GM15510 (cell line): ENCODE results near the gene BFSP1.

Experiments used
- POLR2A ChIP-seq: IDR thresholded peaks from 3 replicates; pipeline ENCODE4 v1.6.1; 2011; ENCODE audit warnings: borderline replicate concordance; ENCODE audit not compliant: insufficient read length; ENCODE audit errors: extremely low read depth

BFSP1 gene

DNA sequence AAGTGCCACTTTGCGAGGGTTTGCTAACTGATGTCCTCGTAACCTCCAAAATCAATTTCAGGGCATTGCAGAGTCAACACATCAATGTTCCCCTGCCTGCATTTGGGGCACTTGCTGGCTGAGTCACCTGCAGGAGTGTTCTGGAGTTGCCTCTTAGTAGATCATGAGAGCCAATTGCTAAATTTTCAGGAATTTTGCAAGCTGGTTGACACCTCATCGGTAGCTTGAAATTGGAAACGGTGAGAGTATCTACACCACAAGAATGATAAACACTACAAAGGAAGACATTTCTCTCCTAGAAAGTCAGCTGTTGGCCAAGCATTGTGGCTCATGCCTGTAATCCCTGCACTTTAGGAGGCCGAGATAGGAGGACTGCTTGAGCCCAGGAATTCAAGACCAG, 10.8 kb upstream of the BFSP1 start:
- TF ChIP-seq POLR2A, result no peak

DNA sequence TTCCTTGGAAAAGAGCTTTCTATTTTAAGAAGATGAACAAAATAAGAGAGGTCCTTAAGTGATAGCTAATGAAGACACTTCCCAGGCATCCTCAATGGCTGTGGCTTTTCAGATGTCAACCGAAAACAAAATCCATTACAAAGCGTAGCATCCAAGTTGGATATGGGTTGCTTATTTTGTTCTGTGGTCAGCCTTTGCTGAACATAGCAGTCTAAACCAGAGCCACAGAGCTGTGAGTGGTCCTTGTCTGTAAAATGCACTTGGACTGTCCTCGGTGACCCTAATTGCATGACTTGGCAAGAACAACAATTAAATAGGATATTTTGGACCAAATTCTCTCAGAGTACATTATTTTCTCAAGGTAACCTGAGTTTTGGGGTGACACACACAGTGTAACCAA, 10.4 kb upstream of the BFSP1 start:
- TF ChIP-seq POLR2A, result no peak

DNA sequence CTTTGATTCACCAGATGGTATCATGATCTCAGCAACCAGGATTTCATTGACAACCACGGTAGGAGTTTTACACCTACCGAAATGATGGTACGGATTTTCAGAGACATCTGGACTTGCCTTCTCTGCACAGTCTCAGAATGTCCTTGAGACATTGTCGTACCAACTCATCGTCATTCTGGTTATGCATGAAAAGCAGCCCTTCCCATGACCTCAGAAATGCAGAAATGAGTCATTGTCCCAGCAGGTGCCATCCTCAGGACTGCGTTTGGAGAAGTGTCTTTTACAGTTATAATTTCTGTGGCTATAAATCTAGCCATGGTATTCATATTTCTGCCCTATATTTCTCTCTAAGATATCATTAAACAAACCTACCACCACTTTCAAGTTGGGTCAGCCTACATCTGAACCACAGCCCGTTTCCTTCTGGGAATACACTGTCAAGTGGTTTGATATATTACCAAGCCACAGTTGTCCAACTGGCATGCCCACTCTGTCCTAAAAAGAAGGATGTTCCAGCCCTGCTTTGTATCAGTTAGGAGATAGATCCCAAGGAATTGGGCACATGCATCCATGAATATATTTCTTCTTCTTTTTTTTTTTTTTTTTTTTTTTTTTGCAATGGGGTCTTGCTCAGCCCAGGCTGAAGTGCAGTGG, 7.5 kb upstream of the BFSP1 start:
- TF ChIP-seq POLR2A, result no peak

DNA sequence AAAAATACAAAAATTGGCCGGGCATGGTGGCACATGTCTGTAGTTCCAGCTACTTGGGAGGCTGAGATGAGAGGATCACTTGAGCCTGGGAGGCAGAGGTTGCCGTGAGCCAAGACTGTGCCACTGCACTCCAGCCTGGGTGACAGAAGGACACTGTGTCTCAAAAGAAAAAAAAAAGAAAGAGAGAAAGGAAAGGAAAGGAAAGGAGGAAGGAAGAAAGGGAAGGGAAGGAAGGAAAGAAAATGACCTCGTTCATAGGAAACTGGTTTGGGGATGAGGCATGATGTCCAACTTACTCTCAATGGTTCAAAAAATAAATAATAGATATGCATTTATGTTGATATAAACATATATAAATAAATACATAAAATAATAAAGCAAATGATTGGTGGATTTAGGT, 6.8 kb upstream of the BFSP1 start:
- TF ChIP-seq POLR2A, result no peak

DNA sequence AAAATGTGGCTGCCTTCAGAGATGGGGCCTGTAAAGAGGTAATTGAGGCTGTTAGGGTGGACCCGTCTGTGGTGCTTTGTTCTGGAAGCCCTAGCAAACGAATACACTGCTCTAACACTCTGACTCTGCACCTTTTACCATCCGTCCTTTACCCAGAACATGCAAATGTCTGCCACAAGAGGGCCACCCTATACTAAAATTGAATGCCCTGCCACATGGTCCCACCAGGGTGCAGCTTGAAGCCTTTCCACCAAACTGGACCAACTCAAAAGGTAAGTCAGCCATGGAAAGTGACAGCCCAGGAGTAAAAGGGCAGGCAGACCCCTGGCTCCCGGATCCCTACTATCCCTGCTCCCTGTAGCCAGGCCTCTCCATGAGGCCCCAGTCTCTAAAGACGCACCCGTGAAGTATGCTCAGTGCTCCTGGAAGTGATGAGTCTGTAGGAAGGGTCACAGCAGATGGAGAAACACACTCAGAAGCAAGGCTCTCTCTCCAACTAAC, 5.8 kb upstream of the BFSP1 start:
- no peak for TF ChIP-seq POLR2A

DNA sequence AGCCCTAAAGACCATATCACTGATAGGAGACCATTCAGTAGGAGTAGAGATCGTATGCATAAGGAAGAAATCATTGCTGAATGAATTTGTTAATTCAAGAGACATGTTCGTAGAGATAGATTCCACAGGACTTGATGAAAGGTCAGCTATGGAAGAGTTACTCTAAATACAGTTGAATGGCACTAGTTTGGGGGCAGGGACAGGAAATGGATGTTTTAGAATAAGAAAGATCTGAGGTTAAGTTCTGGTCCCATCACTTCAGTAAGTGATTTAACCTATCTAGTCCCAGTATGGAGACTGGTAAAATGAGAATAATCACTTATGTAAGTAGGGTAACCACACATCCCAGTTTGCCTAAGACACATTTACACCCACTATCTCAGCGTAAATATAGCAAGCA, 2.9 kb upstream of the BFSP1 start:
- no peak for TF ChIP-seq POLR2A

DNA sequence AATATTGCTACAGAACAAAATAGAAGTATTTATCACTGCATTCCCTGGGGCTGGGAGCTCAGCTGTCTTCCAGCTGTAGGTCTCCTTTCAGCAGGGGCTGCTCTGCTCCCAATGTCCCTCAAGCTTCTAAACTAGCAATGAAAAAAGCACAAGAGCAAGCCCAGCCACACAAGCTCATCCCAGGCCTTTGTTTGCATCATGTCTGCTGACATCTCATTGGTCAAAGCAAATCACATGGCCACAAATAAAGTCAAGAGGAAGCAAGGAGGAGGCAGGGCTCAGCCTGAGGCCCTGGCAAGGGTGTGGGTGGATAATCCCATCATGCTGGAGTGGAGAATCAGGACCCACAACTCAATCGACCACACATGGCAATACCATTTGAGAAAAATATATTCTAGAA, 2.2 kb upstream of the BFSP1 start:
- no peak for TF ChIP-seq POLR2A

DNA sequence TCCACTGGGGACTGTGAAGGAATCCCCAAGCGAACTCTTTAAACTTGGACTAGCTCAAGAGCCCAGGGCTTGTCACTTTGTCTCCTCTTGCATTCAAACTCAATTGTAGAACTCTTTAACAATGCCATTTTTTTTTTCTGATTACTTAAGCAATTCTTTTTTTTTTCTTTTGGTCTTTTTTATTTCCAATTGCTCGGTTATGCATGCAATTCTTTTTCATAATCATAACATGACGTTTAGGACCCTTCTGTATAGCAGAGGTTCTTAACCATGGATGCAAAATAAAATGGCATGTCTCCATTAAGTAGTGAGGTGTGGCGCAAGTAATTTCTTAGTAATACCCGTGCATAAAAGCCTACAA, 466 bp upstream of the BFSP1 start:
- TF ChIP-seq POLR2A, result no peak

DNA sequence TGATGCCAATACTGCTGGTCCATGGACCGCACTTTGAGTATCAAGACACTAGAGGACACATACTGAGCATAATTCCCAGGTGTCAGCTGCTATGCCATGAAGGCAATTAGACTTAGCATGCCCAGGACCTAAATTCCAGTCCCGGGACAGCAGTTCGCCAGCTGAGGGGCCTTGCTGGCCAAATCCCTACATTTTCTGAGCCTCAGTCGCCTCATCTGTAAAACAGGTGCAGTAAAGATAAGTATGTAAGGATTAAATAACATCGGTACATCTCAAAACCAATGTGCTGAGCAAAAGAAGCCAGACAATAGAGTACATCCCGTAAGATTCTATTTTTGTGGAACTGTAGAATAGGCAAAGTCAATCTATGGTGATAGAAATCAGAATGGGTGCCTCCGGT, 1.0 kb downstream of the BFSP1 start:
- TF ChIP-seq POLR2A, result no peak

DNA sequence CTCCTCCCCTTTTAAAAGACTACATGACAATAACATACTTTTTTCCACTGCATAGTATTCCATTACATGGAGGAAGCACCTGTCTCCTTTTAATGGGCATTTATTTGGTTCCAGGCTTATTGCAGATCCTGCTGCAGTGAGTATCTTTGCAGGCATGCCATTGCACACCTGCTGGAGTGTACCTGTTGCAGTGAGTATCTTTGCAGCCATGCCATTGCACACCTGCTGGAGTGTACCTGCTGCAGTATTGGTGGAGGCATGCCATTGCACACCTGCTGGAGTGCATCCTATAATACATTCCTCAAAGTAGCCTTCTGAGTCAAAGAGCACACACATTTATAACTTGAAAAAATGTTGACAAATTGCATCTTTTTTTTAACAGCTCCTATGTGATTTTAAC, 1.6 kb downstream of the BFSP1 start:
- TF ChIP-seq POLR2A, result no peak

DNA sequence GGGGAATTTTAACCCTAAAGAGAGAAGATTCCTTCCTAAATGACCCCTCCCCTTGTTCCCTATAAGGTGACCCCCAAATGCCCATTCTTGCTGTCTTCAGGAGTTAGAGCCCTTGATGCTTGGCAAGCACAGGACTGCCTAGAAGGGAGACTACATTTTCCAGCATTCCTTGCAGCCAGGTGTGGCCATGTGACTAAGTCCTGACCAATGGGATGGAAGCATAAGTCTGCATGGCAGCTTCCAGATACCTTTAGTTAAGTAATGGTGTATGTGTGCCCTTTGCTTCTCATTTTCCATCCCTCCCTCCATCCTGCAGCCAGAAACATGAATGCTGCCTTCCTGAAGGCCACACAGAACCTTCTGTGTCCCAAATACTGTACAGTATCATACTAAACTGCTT, 5.5 kb downstream of the BFSP1 start:
- TF ChIP-seq POLR2A, result no peak

DNA sequence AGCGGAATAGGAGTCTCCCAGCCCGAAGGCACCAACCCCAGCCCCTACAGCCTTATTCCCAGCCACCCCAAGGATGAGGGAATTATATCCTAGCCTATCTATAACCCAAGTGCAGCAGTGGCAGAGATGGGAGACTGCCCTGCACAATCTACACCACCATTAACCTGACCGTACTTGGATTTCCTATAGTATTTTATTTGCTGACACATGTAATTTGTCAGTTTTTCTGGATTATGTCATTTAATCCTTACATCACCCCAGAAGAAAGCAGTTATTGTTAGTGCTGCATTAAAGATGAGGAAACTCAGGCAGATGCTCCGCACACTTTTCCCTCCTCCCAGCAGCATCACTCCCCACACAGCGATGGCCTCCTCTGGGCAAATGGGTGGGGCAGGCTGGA, 6.0 kb downstream of the BFSP1 start:
- no peak for TF ChIP-seq POLR2A

DNA sequence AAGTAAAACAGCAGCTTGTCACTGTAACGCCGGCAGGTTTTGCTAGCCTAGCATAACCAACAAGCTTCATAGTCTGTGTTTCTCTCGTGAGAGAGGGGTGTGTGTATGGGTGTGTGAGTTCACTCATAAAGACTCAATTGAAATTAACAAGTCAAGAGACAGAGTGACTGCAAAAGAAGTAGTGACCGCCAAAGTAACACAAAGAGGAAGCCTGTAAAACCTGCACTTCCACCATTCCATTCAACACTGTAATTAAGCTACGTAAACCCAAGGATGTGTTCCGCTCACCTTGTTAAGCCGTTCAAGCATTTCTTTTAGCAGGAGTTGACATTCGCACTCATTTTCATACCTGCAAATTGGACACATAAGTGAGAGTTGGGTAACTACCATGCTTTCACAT, 6.6 kb downstream of the BFSP1 start:
- no peak for TF ChIP-seq POLR2A

DNA sequence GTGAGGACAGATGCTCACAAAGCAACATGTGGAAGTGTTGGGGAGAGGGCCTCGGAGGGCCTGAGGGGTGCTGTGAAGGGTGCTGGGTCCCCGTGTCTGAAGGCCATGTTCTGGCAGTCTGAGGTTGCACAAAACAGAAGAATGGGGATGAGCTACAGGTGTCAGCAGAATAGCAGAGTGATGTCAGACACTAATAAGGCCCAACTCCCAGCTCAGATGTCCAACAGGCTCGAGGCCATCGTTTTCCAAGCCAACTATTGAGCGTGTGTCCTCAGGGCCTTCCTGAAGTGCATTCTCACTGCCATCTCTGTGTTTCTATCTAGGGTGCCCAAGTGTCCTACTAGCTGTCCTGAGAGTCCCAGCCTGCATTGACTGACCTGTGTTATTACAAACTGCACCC, 7.9 kb downstream of the BFSP1 start:
- TF ChIP-seq POLR2A, result no peak

DNA sequence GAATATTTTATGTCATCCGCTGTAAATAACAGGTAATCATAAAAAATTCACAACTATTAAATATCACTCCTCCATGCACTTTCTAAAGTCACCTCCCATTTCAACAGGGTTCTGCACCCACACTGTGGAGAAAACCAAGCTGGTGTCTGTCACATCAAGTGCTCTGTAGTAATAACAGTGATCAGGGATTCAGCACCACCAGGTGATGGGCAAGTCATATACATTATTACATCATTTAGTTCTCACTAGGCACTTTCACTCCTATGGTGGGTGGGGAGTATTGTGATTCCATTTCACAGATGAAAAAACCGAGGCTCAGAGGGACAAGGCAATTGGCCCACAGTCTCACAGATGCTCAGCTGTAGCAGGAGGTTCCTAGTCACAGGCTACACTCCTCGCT, 8.7 kb downstream of the BFSP1 start:
- no peak for TF ChIP-seq POLR2A

DNA sequence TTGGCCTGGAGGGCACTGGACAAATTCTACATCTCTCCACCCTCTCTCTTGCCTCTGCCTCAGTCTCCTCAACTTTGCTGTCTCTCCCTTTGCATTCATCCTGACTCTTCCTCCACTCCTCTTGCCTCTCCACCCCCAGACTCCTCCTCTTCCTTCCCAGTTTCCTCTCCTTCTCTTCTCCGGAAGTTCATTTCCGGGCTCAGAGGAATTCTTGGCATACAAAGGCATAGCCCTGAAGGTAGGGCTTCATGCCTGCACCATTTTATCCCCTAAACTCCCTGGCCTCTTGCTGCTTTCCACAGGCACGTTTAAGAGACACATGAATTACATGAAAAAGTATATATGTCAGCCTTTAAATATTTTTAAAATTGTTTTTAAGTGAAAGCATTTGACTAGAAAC, 10.6 kb downstream of the BFSP1 start:
- no peak for TF ChIP-seq POLR2A
